GM19239 (cell line): Measurements from ENCODE around the gene CNTN4.

Experiments used
- DNase-seq: peaks from one replicate; pipeline ENCODE4 v3.0.0; 2011; ENCODE audit warnings: low spot score; ENCODE audit not compliant: insufficient read length
- FAIRE-seq: peaks from 2 replicates; lab custom pipeline; 2011; peaks lifted over from hg19 to GRCh38; lab: Jason Lieb, UNC

CNTN4 gene

DNA sequence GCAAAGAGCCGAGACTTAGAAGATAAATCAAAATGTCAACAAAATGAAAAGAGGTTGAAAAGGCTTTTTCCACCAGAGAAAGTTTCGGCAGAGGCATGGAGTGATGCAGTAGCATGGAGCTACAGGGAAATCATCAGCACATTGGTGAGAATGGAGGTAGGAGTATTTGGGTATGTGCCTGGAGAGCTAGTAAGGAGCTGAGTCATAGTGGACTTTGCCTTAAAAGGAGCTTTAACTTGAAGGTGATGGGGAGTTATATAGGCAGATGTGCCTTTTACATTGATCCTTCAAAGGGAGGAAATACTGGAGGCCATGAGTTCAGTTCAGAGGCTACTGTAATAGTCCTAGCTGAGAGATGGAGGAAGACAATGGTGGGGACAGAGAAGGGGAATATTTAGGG is 967.2 kb downstream of the CNTN4 start:
- FAIRE-seq (no peak), DNase-seq (no peak)

DNA sequence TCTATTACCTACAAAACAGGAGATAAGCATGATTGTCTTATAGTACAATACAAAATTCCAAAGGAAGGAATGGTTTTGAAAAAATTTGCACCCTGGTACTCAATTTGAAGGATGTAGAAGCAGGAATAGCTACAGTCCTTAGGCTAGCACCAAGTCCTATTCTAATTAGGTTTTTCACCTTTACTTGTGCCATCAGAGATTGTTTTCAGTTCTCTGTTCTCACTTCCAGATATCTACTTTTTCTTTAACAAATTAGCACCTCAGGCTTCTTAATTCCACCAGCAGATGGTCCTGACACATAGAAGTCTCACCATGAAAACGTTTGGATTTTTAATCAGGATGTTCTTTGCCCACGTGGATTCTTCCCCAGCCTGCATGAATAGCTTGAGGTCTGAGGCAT is 967.7 kb downstream of the CNTN4 start:
- DNase-seq (no peak), FAIRE-seq (no peak)

- FAIRE-seq = no peak
Observed at GRCh38 chr3:3066910-3067309, 968.2 kb downstream of the CNTN4 start.

GRCh38 chr3:3068358-3068881 is 969.8 kb downstream of the CNTN4 start:
- DNase-seq (no peak), FAIRE-seq (no peak)

More at GRCh38 chr3:3066910-3067309, 968.2 kb downstream of the CNTN4 start:
- no peak for DNase-seq

DNA sequence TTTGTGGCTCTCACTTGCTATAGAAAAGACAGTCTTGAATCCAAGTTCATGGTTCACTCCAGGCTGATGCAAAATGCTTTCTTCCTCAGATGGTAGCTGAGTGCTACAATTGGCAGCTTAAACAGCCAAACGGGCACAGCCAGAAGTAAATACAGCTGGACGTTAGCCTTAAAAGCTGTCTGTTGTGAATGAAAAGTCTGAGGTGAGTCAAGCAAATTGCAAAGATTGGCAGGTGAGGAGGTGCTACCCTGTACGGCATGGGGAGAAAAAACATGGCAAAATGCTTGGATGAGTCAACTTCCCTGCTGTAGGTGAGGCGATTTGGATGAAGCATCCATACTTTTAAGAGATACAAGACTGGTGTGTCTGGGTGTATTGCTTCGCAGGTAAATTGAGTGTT is 971.1 kb downstream of the CNTN4 start:
- DNase-seq (no peak), FAIRE-seq (no peak)

- DNase-seq (no peak), FAIRE-seq (no peak)
Observed at GRCh38 chr3:3071136-3071535, 972.5 kb downstream of the CNTN4 start.

DNA sequence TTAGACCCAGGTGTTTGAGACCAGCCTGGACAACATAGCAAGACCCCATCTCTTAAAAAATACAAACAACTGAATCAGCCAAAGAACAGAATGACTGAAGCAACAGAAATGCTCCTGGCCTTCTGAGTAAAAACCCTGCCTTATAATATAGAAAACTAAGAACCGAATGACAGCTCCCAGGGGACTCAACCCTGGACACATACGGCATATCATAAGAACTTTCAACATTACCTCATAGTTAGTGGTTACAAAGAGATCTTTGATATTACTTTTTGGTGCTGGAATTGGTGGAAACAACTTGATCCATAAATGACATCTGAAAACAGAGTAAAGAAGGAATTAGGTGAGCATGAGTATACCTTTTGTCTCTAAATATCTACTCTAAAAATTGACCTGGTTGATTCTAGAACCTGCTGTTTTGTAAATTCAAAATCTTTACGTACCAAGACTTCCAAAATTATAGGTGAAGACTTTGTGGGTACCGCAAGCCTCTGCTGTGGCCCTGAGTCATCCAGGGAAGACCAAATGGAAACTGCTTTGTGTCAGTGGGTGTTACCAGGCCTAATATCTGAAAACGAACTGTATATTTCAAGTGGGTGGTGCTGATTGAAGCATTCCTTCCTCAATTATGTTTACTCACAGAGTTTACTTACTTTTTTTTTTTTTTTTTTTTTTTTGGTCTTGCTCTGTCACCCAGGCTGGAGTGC is 976.0 kb downstream of the CNTN4 start:
- FAIRE-seq = no peak
- DNase-seq = no peak

- FAIRE-seq = no peak
- no peak for DNase-seq
Observed at GRCh38 chr3:3080309-3080708, 981.6 kb downstream of the CNTN4 start.

DNA sequence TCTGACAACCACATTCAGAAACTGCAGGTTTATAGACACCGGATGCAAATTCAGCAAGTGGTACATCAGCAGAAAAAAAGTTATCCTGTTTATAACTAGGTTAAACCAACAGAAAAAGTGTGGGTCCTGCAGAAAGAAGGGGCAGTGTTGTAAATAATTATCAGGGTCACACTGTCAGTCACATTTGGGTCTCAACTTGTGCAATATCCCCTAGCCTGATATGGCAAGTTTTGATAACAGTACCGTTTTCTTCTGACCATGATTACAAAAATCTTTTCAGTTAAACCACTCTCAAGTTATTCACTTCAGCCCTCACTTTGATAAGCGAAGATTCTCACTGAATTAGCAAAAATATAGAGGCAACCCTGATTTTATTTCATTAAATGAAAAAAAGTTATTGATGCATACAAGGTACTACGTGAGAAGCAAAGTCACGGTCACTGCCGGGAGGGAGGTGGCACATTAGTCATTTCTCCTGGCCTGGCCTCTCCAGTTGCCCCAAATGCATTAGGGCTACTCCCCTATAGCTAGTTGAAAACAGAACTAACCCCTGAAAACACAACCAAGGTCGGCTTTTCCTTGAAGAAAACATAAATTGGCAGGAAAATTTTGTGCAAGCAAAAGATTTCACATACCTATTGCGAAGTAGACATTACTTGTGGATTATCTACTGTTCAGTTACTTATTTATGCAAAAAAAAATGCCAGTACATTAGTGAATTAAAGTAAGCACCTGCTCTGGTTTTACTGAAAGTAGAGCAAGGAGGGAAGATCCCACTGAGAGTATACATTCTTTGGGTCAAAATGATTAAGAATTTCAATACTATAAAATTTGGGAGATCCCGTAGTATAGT is 982.9 kb downstream of the CNTN4 start:
- FAIRE-seq = no peak
- DNase-seq = no peak

GRCh38 chr3:3082234-3082924 is 983.7 kb downstream of the CNTN4 start:
- DNase-seq (peak; percentile 24), FAIRE-seq (peak; percentile 82)

DNA sequence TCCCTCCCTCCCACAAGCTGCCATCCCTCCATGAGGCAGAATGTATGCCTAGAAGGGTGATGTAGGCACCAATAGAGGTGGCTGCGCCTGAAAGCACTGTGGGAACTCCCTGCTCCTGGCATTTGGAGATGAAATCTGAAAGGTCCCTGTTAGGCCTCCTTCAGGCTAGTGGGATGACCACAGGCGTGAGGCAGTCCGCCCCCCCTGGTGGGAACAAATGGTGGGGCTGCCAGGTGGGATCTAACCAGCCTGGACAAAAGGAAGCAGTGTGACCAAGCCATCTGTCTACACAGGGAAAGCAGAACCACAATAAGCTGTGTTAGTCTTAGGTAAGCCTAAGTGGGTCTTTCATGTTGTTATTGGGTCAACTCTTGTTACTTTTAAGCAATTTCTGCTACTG is 986.2 kb downstream of the CNTN4 start:
- no peak for FAIRE-seq
- no peak for DNase-seq

DNA sequence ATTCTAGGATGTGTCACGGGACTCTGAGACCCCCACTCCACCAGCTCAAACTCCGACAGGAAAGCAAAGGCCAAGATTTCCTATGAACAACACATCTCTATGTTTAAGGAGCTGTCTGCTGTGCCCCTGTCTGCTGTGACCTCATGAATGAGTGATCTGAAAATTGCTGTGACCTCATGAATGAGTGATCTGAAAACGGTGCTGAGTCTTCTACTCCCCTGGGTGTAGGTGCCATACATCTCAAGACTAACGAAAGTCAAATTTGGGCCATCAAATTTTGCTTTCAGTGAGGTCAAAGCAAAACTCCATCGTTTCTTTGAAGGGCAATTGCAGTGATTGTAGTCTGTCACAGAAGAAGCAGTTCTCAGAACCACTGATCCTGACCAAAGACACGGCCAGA is 987.1 kb downstream of the CNTN4 start:
- FAIRE-seq (no peak), DNase-seq (no peak)

GRCh38 chr3:3086239-3086638 is 987.6 kb downstream of the CNTN4 start:
- no peak for FAIRE-seq
- DNase-seq = no peak

GRCh38 chr3:3087279-3087678 is 988.6 kb downstream of the CNTN4 start:
- FAIRE-seq = no peak
- DNase-seq = no peak

DNA sequence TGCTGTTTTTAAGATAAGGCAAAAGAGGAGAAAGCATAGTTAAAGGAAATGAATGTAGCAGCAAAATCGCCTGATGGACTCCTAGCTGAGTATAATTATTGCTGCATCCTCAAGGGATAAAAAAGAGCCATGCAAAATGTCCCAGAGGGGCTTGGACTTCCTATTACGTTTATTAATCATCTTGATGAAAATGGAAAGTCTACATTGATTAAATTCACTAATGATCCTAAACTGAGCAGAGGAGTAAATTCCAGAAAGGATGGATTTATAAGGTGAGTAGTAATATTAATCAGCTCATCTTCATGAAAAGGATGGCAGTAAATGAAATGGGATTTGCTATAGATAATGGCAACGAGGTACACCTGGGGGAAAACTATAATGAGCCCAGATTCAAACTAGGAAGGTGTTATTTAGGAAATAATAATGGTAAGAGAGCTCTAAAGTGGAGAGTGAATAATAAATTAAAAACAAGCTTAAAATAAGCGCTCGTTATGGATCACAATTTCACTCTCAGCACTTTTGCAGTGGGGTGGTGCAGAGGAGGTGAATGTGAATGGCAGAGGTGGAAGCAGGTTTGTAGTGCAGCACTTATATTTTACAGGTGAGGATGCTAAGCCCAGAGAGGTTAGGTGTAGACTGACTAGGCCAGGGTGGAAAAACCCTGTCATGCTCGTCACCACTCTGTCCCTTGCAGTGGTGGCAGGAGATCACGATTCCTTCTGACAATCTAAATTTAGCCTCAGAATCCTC is 989.2 kb downstream of the CNTN4 start:
- no peak for DNase-seq
- no peak for FAIRE-seq

GRCh38 chr3:3089017-3089416 is 990.4 kb downstream of the CNTN4 start:
- DNase-seq = peak; percentile 26

DNA sequence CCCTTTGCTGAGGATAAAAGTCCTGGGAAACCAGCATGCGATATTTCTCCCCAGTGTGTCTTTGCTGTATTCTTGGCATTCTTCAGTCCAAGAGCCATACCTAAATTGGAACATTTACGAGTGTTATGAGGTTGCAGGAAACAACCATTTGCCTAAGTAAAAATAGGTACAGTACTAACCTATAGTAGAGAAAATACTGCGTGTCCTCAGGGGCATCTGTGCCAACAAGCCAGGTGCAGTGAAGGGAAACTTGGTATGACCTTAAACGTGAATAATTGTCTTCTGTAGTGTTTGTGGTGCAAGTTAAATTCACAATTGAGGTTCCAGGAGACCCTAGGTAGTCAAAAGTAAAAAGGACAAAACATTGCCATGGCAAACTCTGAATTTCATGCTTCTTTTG is 999.3 kb downstream of the CNTN4 start:
- FAIRE-seq (no peak), DNase-seq (no peak)

More at GRCh38 chr3:3089017-3089416, 990.4 kb downstream of the CNTN4 start:
- FAIRE-seq = peak; percentile 99

DNA sequence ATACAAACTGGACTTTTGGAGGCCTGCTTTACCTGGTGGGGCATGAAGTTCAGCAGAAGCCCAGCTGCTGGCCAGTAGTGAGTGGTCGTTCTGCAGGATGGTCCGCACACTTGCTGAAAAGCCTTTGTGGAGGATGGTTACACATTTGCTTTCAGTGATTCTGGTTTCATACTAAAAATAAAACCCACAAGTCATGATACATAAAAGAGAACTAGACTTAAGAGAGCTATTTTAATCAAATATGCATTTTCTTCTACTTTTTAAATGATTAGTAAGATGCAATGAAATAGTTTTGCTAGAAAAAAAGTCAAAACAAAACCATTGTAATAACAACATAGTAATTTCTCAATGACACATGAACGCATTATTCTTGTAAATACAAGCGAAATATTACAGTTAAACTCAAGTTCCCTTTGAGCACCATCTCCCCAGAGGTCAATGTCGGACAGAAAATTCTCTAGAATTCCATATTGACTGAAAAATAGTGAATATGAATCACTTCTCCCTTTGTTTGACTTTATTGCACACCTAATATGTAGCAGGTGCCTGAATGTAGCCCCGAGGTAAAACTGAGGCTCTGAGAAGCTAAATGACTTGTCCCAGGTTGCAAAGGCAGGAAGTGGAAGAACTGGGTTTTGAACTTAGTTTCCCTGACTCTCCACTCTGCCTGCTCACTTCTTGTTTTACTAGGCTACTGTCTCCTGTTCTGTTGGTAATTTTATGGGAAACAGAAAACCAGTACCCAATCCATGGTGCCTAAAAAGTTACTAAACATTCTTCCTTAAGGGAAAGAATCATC is 1003.2 kb downstream of the CNTN4 start:
- peak; percentile 14 for FAIRE-seq

GRCh38 chr3:3102751-3103150 is 1004.1 kb downstream of the CNTN4 start:
- no peak for FAIRE-seq
- DNase-seq = no peak

More for the DNA sequence above, 1003.2 kb downstream of the CNTN4 start:
- DNase-seq = no peak
